PC-9 (cell line): Measurements from ENCODE around the gene EAF2. TPM values are rescaled to one million over a fixed set of nuclear protein-coding genes. Genes with fewer than 3 reads are reported as not detected.

Experiments
- BruUV-seq: library from RNA; stranded (reverse); fragments of 400-500 nt; replicated peaks from 2 replicates; lab custom pipeline; 2021; lab: Mats Ljungman, UMichigan
- CTCF ChIA-PET: fragments of 300-600 bp; sonication (Branson Sonifier 250); formaldehyde crosslinking; loops from one replicate; lab custom pipeline; 2022; ENCODE audit warnings: antibody characterized with exemption; lab: Charles Lee
- POLR2A ChIA-PET: fragments of 300-600 bp; sonication (Branson Sonifier 250); formaldehyde crosslinking; loops from one replicate; lab custom pipeline; 2022; ENCODE audit warnings: antibody characterized with exemption; ENCODE audit not compliant: unreplicated experiment; lab: Charles Lee
- DNase-seq, 2 experiments: peaks; one replicate each; pipeline versions ENCODE4 v3.0.0 to v3.0.0-alpha.2; 2015 to 2022; ENCODE audit warnings: mixed read lengths in 1 of 2
- H2AFZ ChIP-seq: fragments of 200-600 bp; sonication (generic); 2 replicates; pipeline ENCODE4 v1.8.1; 2017; ENCODE audit warnings: antibody characterized with exemption
- H3F3A ChIP-seq: fragments of 200-600 bp; sonication (generic); 2 replicates; pipeline ENCODE4 v1.8.1; 2017; ENCODE audit warnings: antibody characterized with exemption, mild to moderate bottlenecking, low read depth; ENCODE audit not compliant: insufficient read depth
- H3K27ac ChIP-seq: fragments of 200-600 bp; sonication (generic); 2 replicates; pipeline ENCODE4 v1.6.1; 2016; ENCODE audit warnings: mixed run types
- H3K27me3 ChIP-seq: fragments of 200-600 bp; sonication (generic); 2 replicates; pipeline ENCODE4 v1.6.1; 2016; ENCODE audit warnings: low read depth, mixed run types; ENCODE audit not compliant: insufficient read depth
- H3K36me3 ChIP-seq: fragments of 200-600 bp; sonication (generic); 2 replicates; pipeline ENCODE4 v1.6.1; 2016; ENCODE audit warnings: low read depth, mixed run types
- H3K4me1 ChIP-seq: fragments of 200-600 bp; sonication (generic); replicated peaks from 2 replicates; pipeline ENCODE4 v1.6.1; 2016; ENCODE audit warnings: mixed run types; ENCODE audit not compliant: insufficient read depth
- H3K4me2 ChIP-seq: fragments of 200-600 bp; sonication (generic); 2 replicates; pipeline ENCODE4 v1.6.1; 2017; ENCODE audit warnings: mixed run types
- H3K4me3 ChIP-seq: fragments of 200-600 bp; sonication (generic); 2 replicates; pipeline ENCODE4 v1.6.1; 2016; ENCODE audit warnings: mixed run types
- H3K79me2 ChIP-seq: fragments of 200-600 bp; sonication (generic); 2 replicates; pipeline ENCODE4 v1.6.1; 2017; ENCODE audit warnings: low read depth, mixed run types
- H3K9me2 ChIP-seq: fragments of 200-600 bp; sonication (generic); 2 replicates; pipeline ENCODE4 v1.8.1; 2017; ENCODE audit warnings: mild to moderate bottlenecking; ENCODE audit not compliant: insufficient read depth
- H3K9me3 ChIP-seq: fragments of 200-600 bp; sonication (generic); 2 replicates; pipeline ENCODE4 v1.8.1; 2016; ENCODE audit warnings: low read depth; ENCODE audit not compliant: insufficient read depth
- H4K20me1 ChIP-seq: fragments of 200-600 bp; sonication (generic); 2 replicates; pipeline ENCODE4 v1.8.1; 2017; ENCODE audit not compliant: insufficient read depth
- CTCF ChIP-seq: fragments of 200-600 bp; sonication (generic); conservative IDR thresholded peaks from 2 replicates; pipeline ENCODE4 v1.6.1; 2017; ENCODE audit warnings: mixed run types, antibody characterized with exemption, mild to moderate bottlenecking, moderate library complexity
- EZH2 ChIP-seq: fragments of 200-600 bp; sonication (generic); IDR thresholded peaks from 2 replicates; pipeline ENCODE4 v1.8.0; 2017; ENCODE audit warnings: antibody characterized with exemption, low read depth
- intact Hi-C: fragments of 100-400 bp; cut with micrococcal nuclease; formaldehyde crosslinking; loops from one replicate; pipeline ENCODE4 v1.10.0; 2022; ENCODE audit not compliant: unreplicated experiment
- total RNA-seq: library from RNA; stranded (reverse); gene quantifications from 2 replicates; pipeline ENCODE4 v1.2.3, GENCODE V29; 2021

EAF2 gene
- total RNA-seq, 1 experiment from 2014 or later = 2.0 TPM

GRCh38 chr3:121885386-121885785 is 50.4 kb downstream of the EAF2 start:
- no TSS peak for BruUV-seq
- Histone ChIP-seq H2AFZ (no peak overlapping the region), H3K4me2 (no peak overlapping the region), H3K27me3 (no peaks in the 10 kb centered on the region), H4K20me1 (no peaks in the 10 kb centered on the region), H3K27ac (no peak overlapping the region), H3K9me2 (no peaks in the 10 kb centered on the region), H3K36me3 (no peaks in the 10 kb centered on the region), H3K4me3 (no peak overlapping the region), H3K79me2 (no peaks in the 10 kb centered on the region), H3K9me3 (no peaks in the 10 kb centered on the region), H3F3A (no peaks in the 10 kb centered on the region), H3K4me1 (no peaks in the 10 kb centered on the region)
- CTCF ChIA-PET = no interaction called here
- no peak for DNase-seq
- intact Hi-C loops = no loop called here
- TF ChIP-seq EZH2 = no peak
- TF ChIP-seq CTCF = no peak
- POLR2A ChIA-PET = no interaction called here

GRCh38 chr3:121894301-121894990 is 59.4 kb downstream of the EAF2 start, which contains the start of gene SLC15A2:
SLC15A2 (plus strand) TSS chr3:121894401; CDS start chr3:121894477, 76 bp downstream.
- BruUV-seq = no TSS peak
- Histone ChIP-seq H3K9me2 (no peaks in the 10 kb centered on the region), H3K4me1 (no peaks in the 10 kb centered on the region), H3F3A (no peaks in the 10 kb centered on the region), H3K4me2 (no peak within 1 kb of the TSS), H3K4me3 (no peak within 1 kb of the TSS), H2AFZ (no peak within 1 kb of the TSS), H4K20me1 (no peaks in the 10 kb centered on the region), H3K27ac (no peak within 1 kb of the TSS), H3K36me3 (no peaks in the 10 kb centered on the region), H3K9me3 (no peaks in the 10 kb centered on the region), H3K27me3 (no peaks in the 10 kb centered on the region), H3K79me2 (no peaks in the 10 kb centered on the region)
- ChIA-PET POLR2A (interaction anchor here (0.6 kb wide), 1 partner anchor 22 kb away, joined by 10 read pairs; no protein-coding TSS in a partner anchor), CTCF (no interaction called here)
- no peak for DNase-seq
- intact Hi-C loops = no loop called here
- TF ChIP-seq EZH2 (no peak), CTCF (no peak)

- Histone ChIP-seq H3F3A (no peaks in the 10 kb centered on the region), H3K4me1 (no peaks in the 10 kb centered on the region), H3K27ac (no peak overlapping the region), H3K27me3 (no peaks in the 10 kb centered on the region), H3K9me2 (no peaks in the 10 kb centered on the region), H3K36me3 (no peaks in the 10 kb centered on the region), H3K4me2 (no peak overlapping the region), H4K20me1 (no peaks in the 10 kb centered on the region), H3K4me3 (no peak overlapping the region), H3K79me2 (no peaks in the 10 kb centered on the region), H3K9me3 (no peaks in the 10 kb centered on the region), H2AFZ (no peak overlapping the region)
- TF ChIP-seq CTCF (no peak), EZH2 (no peak)
- CTCF ChIA-PET = no interaction called here
- POLR2A ChIA-PET = no interaction called here
- BruUV-seq = no TSS peak
- intact Hi-C loops = no loop called here
- peak in 1 of 2 experiments; percentile 53 for DNase-seq
Observed at GRCh38 chr3:121895121-121895520, 60.1 kb downstream of the EAF2 start.
